GM12874 (cell line): ENCODE results near the gene BLNK.

Experiments used
- TF ChIP-seq, protein P1 (sequence below): IDR thresholded peaks from 2 replicates; pipeline ENCODE4 v1.5.1; 2011; ENCODE audit warnings: low read depth, mild to moderate bottlenecking, control low read depth, low read length, moderate library complexity; ENCODE audit not compliant: insufficient read depth

Gene BLNK

DNA sequence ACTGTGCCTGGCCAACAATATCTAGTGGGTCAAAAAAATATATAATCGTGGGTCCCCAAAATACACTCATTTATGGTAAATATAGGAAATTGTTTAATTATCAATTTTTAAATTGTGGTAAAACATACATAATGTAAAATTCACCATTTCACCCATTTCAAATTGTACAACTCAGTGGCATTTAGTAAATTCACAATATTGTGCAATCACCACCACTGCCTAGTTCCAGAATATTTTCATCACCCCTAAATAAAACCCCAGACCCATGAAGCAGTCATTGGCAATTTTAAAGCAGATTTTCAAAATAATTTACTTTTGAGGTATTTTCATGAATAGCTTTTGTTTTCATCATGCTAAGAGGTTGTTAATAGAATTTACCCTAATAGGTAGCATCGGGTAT, 10.2 kb downstream of the BLNK start:
- TF ChIP-seq, protein P1, sequence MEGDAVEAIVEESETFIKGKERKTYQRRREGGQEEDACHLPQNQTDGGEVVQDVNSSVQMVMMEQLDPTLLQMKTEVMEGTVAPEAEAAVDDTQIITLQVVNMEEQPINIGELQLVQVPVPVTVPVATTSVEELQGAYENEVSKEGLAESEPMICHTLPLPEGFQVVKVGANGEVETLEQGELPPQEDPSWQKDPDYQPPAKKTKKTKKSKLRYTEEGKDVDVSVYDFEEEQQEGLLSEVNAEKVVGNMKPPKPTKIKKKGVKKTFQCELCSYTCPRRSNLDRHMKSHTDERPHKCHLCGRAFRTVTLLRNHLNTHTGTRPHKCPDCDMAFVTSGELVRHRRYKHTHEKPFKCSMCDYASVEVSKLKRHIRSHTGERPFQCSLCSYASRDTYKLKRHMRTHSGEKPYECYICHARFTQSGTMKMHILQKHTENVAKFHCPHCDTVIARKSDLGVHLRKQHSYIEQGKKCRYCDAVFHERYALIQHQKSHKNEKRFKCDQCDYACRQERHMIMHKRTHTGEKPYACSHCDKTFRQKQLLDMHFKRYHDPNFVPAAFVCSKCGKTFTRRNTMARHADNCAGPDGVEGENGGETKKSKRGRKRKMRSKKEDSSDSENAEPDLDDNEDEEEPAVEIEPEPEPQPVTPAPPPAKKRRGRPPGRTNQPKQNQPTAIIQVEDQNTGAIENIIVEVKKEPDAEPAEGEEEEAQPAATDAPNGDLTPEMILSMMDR = no peak

DNA sequence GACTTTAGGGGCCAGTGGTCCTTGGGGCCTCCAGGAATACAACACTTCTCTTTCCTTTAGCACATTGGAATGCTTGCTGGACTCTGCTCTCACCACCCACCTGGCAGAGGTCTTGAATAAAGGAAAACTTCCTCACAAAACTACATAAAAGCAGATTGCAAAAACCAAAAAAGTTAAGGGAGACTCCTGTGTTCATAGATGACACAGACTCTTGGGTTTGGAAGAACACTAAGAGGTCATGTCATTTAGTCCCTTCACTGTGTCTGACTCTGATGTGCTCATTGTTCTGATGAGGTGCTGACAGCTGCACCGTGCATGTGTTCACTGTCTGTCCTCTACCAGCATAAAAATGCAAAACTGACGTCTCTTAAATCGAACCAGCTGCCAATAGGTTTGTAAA, 11.4 kb downstream of the BLNK start:
- TF ChIP-seq, protein P1 = no peak

DNA sequence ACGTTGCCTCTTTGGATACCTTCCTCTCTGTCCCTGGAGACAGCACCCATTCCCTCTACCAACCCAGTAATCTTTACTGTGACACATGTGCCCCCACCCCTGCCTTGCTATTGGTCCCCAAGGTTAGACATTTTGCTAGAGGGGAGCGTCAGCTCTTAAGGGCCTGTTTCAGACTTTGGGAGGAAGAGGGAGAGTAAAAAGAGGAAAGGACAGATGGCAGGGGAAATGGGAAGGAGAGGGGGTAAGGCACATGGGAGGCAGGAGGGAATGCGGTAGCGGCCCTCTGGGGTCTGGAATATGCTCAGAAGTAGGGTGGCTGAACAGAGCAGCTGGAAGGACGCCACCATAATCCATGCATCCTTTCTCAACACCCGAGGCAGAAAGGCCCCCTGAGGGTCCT, 12.2 kb downstream of the BLNK start:
- TF ChIP-seq, protein P1 = no peak

DNA sequence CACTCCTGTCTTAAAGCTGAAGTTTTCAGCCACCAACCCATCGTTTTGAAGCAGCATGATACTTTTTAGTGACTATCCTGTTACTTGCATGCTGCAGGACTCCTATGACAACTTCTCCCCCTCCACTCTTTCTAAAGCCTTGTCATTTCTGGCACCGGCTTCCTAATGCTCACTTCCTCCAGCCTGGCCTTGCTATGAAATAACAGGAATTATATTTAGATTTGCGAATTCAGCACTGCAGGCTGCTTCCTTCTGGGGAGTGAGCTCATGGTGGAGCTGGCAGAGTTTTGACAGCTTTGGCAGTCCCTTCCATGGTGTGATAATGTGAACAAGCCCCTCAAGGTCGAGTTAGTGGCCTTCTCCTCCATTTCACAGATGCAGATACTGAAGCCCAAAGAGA, 13.4 kb downstream of the BLNK start:
- TF ChIP-seq, protein P1 = no peak

DNA sequence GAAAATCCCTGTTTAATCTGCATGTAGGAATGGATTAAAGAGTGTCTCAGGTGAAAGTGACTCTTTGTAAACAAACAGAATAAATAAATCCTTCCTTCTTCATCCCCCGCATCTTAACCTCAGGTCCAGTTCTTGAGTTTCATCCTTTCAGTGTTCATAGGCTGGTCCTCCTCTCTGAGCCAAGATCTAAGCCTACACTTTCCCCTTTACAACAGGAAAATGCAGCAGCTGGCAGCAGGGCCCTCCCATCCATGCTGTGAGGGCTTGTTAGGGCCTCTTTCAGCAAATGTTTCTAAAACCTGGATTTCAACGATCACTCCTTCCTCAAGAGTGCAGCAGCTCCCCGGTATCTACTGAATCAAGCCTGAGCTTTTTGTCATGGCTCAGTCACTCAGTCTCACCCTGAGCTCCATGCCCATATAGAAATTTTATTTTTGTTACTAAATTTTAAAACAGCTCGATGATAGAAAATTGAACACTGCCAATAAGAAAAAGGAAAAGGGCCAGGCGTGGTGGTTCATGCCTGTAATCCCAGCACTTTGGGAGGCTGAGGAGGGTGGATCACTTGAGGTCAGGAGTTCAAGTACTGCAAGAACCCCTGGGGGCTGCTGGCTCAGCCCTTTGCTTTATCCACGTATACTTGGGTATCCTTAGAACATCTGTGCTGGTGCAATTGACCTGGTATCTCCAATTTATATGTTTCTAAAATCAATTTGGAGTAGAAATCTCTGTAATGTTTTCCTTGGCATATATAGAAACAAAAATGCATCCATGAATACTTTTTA, 15.6 kb downstream of the BLNK start:
- TF ChIP-seq, protein P1 = no peak

DNA sequence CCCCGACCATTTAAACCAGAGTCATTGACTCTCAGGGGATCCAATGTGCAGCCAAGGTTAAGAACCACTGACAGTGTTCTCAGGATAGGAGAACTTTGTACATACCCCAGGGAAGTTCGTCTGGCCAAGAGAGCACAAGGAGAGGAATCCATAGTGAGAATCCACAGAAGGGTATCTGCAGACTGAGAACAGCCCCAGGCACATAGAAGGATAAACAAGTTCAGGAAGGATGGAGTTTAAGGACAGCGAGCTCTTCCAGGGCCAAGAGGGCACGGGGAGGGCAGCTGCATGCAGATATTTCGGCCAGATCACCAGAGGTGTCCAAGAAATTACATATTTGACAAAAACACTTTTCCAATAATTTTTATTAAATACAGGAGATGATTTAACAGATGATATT, 16.4 kb downstream of the BLNK start:
- TF ChIP-seq, protein P1 = no peak

DNA sequence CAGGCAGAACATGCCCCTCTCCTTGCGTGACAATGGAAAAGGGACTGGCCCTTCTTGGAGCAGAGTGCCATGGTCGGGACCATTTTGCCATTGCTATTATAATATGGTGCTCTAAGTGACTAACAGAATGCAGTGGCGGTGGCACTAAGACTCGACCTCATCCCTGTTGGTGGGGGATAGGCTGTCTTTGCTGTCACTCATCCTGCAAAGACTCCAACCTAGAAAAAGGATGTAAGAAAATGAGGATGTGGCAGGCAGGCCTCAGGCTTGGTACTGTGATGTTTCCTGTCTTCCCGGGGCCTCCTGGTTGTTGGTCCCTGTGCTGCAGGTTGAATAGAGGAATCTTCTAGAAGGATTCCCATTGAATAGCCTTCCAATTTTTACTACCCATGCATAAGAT, 18.6 kb downstream of the BLNK start:
- TF ChIP-seq, protein P1 = no peak
